GM12878 (cell line): ENCODE data around the gene LCOR. TPM values are rescaled to one million over a fixed set of nuclear protein-coding genes. Genes with fewer than 3 reads are reported as not detected.

ENCODE experiments used
- ATAC-seq: fragments of 200-7000 bp; cut with Tn5 transposase; 3 replicates; pipeline ENCODE4 v1.9.1; 2020; ENCODE audit warnings: mild to moderate bottlenecking, moderate library complexity
- BruUV-seq: library from RNA; stranded (reverse); fragments of 400-500 nt; replicated peaks from 2 replicates; lab custom pipeline; 2021; lab: Mats Ljungman, UMichigan
- CTCF ChIA-PET: fragments of 300-600 bp; sonication (Branson Sonifier 250); formaldehyde crosslinking; extraction: SDS; loops from one replicate; lab custom pipeline; 2021; ENCODE audit warnings: inconsistent platforms; lab: Yijun Ruan, JAX
- POLR2A ChIA-PET: fragments of 350-600 bp; formaldehyde crosslinking; extraction: SDS; loops from one replicate; lab custom pipeline; 2021; ENCODE audit warnings: inconsistent platforms; lab: Charles Lee
- RAD21 ChIA-PET: fragments of 300-600 bp; sonication (Branson Sonifier 250); formaldehyde crosslinking; loops from one replicate; lab custom pipeline; 2023; ENCODE audit warnings: antibody characterized with exemption; ENCODE audit not compliant: unreplicated experiment; lab: Charles Lee
- SMC1A ChIA-PET: fragments of 300-600 bp; sonication (Branson Sonifier 250); formaldehyde crosslinking; loops from one replicate; lab custom pipeline; 2023; ENCODE audit not compliant: unreplicated experiment, uncharacterized antibody; lab: Charles Lee
- DNase-seq: peaks from one replicate; pipeline ENCODE4 v3.0.0-alpha.2; 2011; ENCODE audit warnings: low read depth, low spot score
- FAIRE-seq: peaks from 3 replicates; lab custom pipeline; 2011; peaks lifted over from hg19 to GRCh38; lab: Jason Lieb, UNC
- H2AFZ ChIP-seq: 2 replicates; pipeline ENCODE4 v1.6.0; 2011; ENCODE audit warnings: low read depth, low read length, control low read depth; ENCODE audit not compliant: control insufficient read depth
- H3K27ac ChIP-seq: 2 replicates; pipeline ENCODE4 v1.5.1; 2011; ENCODE audit warnings: control low read depth; ENCODE audit not compliant: control insufficient read depth, insufficient read depth
- H3K27me3 ChIP-seq, 2 experiments: replicated peaks in 1 of 2; 2 replicates each; pipeline versions ENCODE4 v1.6.0 to v1.6.1; 2011; ENCODE audit warnings: low read length in 1 of 2; ENCODE audit not compliant: control insufficient read depth in 2 of 2, insufficient read depth in 2 of 2
- H3K36me3 ChIP-seq, 2 experiments: 2 replicates each; pipeline ENCODE4 v1.5.1; 2011; ENCODE audit warnings: low read length in 1 of 2; ENCODE audit not compliant: control insufficient read depth in 2 of 2, insufficient read depth in 2 of 2
- H3K4me1 ChIP-seq: 2 replicates; pipeline ENCODE4 v1.6.1; 2011; ENCODE audit warnings: mild to moderate bottlenecking, low read length, moderate library complexity, mixed read lengths; ENCODE audit not compliant: control insufficient read depth, insufficient read depth
- H3K4me2 ChIP-seq: 2 replicates; pipeline ENCODE4 v1.6.0; 2011; ENCODE audit warnings: control low read depth; ENCODE audit not compliant: control insufficient read depth, insufficient read depth
- H3K4me3 ChIP-seq: fragments of 200-600 bp; sonication (generic); 2 replicates; pipeline ENCODE4 v1.5.1; 2016
- H3K79me2 ChIP-seq: 2 replicates; pipeline ENCODE4 v1.6.0; 2011; ENCODE audit warnings: low read length; ENCODE audit not compliant: control insufficient read depth, insufficient read depth
- H3K9ac ChIP-seq: 2 replicates; pipeline ENCODE4 v1.8.0; 2011; ENCODE audit warnings: low read length, control low read depth, mixed read lengths; ENCODE audit not compliant: control insufficient read depth, insufficient read depth
- H3K9me3 ChIP-seq: replicated peaks from 3 replicates; pipeline ENCODE4 v1.5.1; 2011; ENCODE audit warnings: mild to moderate bottlenecking, low read length; ENCODE audit not compliant: control insufficient read depth, insufficient read depth
- H4K20me1 ChIP-seq: 2 replicates; pipeline ENCODE4 v1.6.0; 2011; ENCODE audit not compliant: control insufficient read depth, insufficient read depth
- CHD4 ChIP-seq: fragments of 200-600 bp; sonication (generic); IDR thresholded peaks from 2 replicates; pipeline ENCODE4 v1.6.1; 2016; ENCODE audit warnings: mild to moderate bottlenecking
- JUND ChIP-seq: IDR thresholded peaks from 2 replicates; pipeline ENCODE4 v1.6.1; 2012; ENCODE audit warnings: low read depth, mild to moderate bottlenecking, low read length, improper control_type of control experiment, moderate library complexity
- NR2C2 ChIP-seq: IDR thresholded peaks from 2 replicates; pipeline ENCODE4 v1.6.1; 2011; ENCODE audit warnings: borderline replicate concordance, low read depth; ENCODE audit not compliant: control insufficient read depth, insufficient read length
- RAD51 ChIP-seq: fragments of 450-650 bp; IDR thresholded peaks from 2 replicates; pipeline ENCODE4 v1.6.1; 2016; ENCODE audit warnings: moderate library complexity, mild to moderate bottlenecking, inconsistent platforms
- RELB ChIP-seq: fragments of 450-650 bp; IDR thresholded peaks from 2 replicates; pipeline ENCODE4 v1.6.1; 2017; ENCODE audit warnings: low read depth, mild to moderate bottlenecking, moderate library complexity
- TCF12 ChIP-seq: IDR thresholded peaks from 2 replicates; pipeline ENCODE4 v1.6.1; 2011; ENCODE audit warnings: low read depth, mild to moderate bottlenecking, low read length
- YBX1 ChIP-seq: fragments of 450-650 bp; IDR thresholded peaks from 2 replicates; pipeline ENCODE4 v1.6.1; 2016; ENCODE audit warnings: antibody characterized with exemption
- ZNF274 ChIP-seq: IDR thresholded peaks from one replicate; pipeline ENCODE4 v1.8.0; 2011; ENCODE audit not compliant: insufficient read length, insufficient read depth
- WGBS: methylation state at CpG from one replicate; pipeline ENCODE4 v1.1.6; 2016; ENCODE audit warnings: low lambda C conversion rate; ENCODE audit not compliant: insufficient replicate concordance, insufficient coverage; ENCODE audit errors: missing lambda C conversion rate; 5-methylcytosine and 5-hydroxymethylcytosine counted together
- in situ Hi-C: fragments of 300-500 bp; cut with MboI; formaldehyde crosslinking; loops from 9 replicates; pipeline ENCODE4 v1.14.3; 2018; ENCODE audit warnings: mixed read lengths
- intact Hi-C: fragments of 100-400 bp; cut with micrococcal nuclease; formaldehyde crosslinking; loops from one replicate; pipeline ENCODE4 v1.14.2; 2022; ENCODE audit not compliant: unreplicated experiment
- polyA plus RNA-seq, 11 experiments: library from polyadenylated mRNA; depleted of rRNA in 4 of 11; unstranded in 6 of 11; stranded (reverse) in 5 of 11; fragments of >200 nt; fragmentation: Nextera tagmentation in 4 of 11; fragmentation: Illumina TruSeq in 1 of 11; extraction: Ambion mirVana in 4 of 11; extraction: Trizol in 1 of 11; gene quantifications; 1 replicate in 1 of 11; 2 replicates in 10 of 11; pipeline versions ENCODE4 v1.2.1 to v1.2.3, GENCODE V29; 2011 to 2016; ENCODE audit warnings: inconsistent platforms in 2 of 11, missing spikeins in 2 of 11, low read depth in 1 of 11
- total RNA-seq, 4 experiments: library from RNA; depleted of rRNA in 3 of 4; stranded (reverse); fragments of >200 nt in 3 of 4; fragmentation: Illumina TruSeq in 1 of 4; extraction: Trizol in 1 of 4; gene quantifications; 2 replicates each; pipeline versions ENCODE4 v1.2.1 to v1.2.3, GENCODE V29; 2013 to 2021

Gene LCOR
- total and polyA plus RNA-seq, 10 of the 15 experiments (the other 5 are each of a cell fraction or from before 2014, with no cell fraction given), result 1.6 to 22.0 (median 13.2) TPM

GRCh38 chr10:97038688-97039087 is 206.6 kb downstream of the LCOR start:
- ATAC-seq, result no peak
- no peaks in the 10 kb centered on the region for H4K20me1 ChIP-seq
- CTCF ChIA-PET, result interaction anchor here (0.7 to 8.5 kb wide), 17 partner anchors 12 to 661 kb away, joined by 3 to 155 read pairs (median 16); no protein-coding TSS in a partner anchor

More at GRCh38 chr10:97038688-97039087, 206.6 kb downstream of the LCOR start:
- Histone ChIP-seq H3K4me2 (no peak overlapping the region), H3K9me3 (no peaks in the 10 kb centered on the region), H3K4me3 (no peak overlapping the region), H3K27me3 (peaks cover 0 to 3% of the 10 kb centered on the region in 2 experiments; a peak in 2 of 4 replicates), H3K27ac (no peak overlapping the region), H2AFZ (no peak overlapping the region), H3K4me1 (peaks cover 7% of the 10 kb centered on the region), H3K79me2 (no peaks in the 10 kb centered on the region), H3K9ac (no peak overlapping the region), H3K36me3 (no peaks in the 10 kb centered on the region)
- FAIRE-seq (no peak), DNase-seq (no peak)
- ChIA-PET POLR2A (no interaction called here), RAD21 (interaction anchor here (1.1 to 2.9 kb wide), 3 partner anchors 12 to 47 kb away, joined by 3 to 19 read pairs (median 9); no protein-coding TSS in a partner anchor), SMC1A (interaction anchor here (1.9 to 4.6 kb wide), 3 partner anchors 14 to 171 kb away, joined by 7 to 29 read pairs (median 24); no protein-coding TSS in a partner anchor)
- in situ Hi-C loops, result no loop called here
- intact Hi-C loops, result no loop called here
- TF ChIP-seq NR2C2 (no peak), YBX1 (no peak), ZNF274 (no peak), CHD4 (no peak), TCF12 (no peak), JUND (no peak), RAD51 (no peak), RELB (no peak)
- BruUV-seq, result no TSS peak
- 47% methylated on average over 7 of the region's 7 CpGs for WGBS
